Activated naive CD4-positive, alpha-beta T cell treated with anti-CD3 and anti-CD28 coated beads for 36 hours (primary cell): ENCODE results near the gene ZNF576. TPM values are rescaled to one million over a fixed set of nuclear protein-coding genes. Genes with fewer than 3 reads are reported as not detected.
"Not testable (repeated sequence)": the region's sequence is repeated elsewhere in the genome, so short reads cannot be mapped to it uniquely, and the experiment has no call there.

Experiments used
- CTCF ChIA-PET: fragments of 350-600 bp; sonication (Branson Sonifier 250); formaldehyde crosslinking; loops from one replicate; lab custom pipeline; 2021; ENCODE audit warnings: antibody characterized with exemption; lab: Charles Lee
- DNase-seq: peaks from one replicate; pipeline ENCODE4 v3.0.0-alpha.2; 2020
- H3K27ac Mint-ChIP-seq: one replicate; pipeline ENCODE4 v1.8.0; 2021; ENCODE audit warnings: mild to moderate bottlenecking, mixed read lengths
- H3K27me3 Mint-ChIP-seq: one replicate; pipeline ENCODE4 v1.8.0; 2021; ENCODE audit warnings: low read depth, mixed read lengths
- H3K36me3 Mint-ChIP-seq: one replicate; pipeline ENCODE4 v1.8.0; 2021; ENCODE audit warnings: low read depth, mixed read lengths
- H3K4me1 Mint-ChIP-seq: one replicate; pipeline ENCODE4 v1.8.0; 2021; ENCODE audit warnings: low read depth, mixed read lengths
- H3K4me3 Mint-ChIP-seq: one replicate; pipeline ENCODE4 v1.8.0; 2021; ENCODE audit warnings: mild to moderate bottlenecking, moderate library complexity, mixed read lengths
- H3K9me3 Mint-ChIP-seq: one replicate; pipeline ENCODE4 v1.8.0; 2021; ENCODE audit warnings: mixed read lengths
- intact Hi-C: fragments of 100-400 bp; cut with micrococcal nuclease; formaldehyde crosslinking; loops from one replicate; pipeline ENCODE4 v1.15.1; 2023
- total RNA-seq, 2 experiments: library from RNA; stranded (reverse); gene quantifications; one replicate each; pipeline ENCODE4 v1.2.3, GENCODE V29; 2021

Gene ZNF576
- total RNA-seq, 2 experiments from 2014 or later = 11.6 to 11.7 TPM

- intact Hi-C loops, H3K9me3 Mint-ChIP-seq, DNase-seq, H3K27ac Mint-ChIP-seq, H3K4me3 Mint-ChIP-seq, H3K36me3 Mint-ChIP-seq: not testable (repeated sequence)
- Mint-ChIP-seq H3K4me1 (peaks cover 12% of the 10 kb centered on the region), H3K27me3 (peaks cover 18% of the 10 kb centered on the region)
- CTCF ChIA-PET = interaction anchor here (0.6 kb wide), 1 partner anchor 1799 kb away, joined by 3 read pairs; no protein-coding TSS in a partner anchor
Observed at GRCh38 chr19:43635561-43635940, 39.2 kb downstream of the ZNF576 start.

DNA sequence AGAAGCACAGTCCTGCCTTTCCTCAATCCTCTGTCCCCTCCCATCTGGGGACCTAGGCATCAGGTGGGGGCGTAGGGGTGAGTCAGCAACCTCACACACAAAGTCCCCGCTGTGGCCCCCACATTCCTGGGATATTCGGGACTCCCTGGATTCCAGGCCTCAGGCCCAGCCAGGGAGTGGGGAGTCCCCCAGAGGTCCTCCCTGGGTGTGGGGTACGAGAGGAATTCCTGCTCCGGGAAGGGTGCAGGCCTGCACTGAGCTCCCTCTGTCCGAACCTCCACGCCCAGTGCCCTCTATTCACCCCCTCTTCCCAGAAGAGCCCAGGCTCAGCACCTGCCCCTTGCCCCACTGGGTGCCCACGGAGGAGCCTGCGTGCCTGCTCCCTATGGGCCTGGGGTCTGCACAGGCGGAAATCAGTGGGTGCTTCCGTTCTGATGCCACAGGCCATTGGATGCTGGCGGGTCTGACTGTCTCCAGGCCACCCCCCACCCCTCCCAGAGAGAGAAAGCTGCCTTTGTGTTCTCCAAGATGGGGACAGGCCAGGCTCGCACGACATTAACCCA is 39.8 kb downstream of the ZNF576 start:
- intact Hi-C loops = no loop called here
- no peaks in the 10 kb centered on the region for H3K9me3 Mint-ChIP-seq
- CTCF ChIA-PET = no interaction called here
- DNase-seq = no peak
- H3K4me1 Mint-ChIP-seq = peaks cover 13% of the 10 kb centered on the region
- peaks cover 20% of the 10 kb centered on the region for H3K27me3 Mint-ChIP-seq
- no peak overlapping the region for H3K4me3 Mint-ChIP-seq
- no peak overlapping the region for H3K27ac Mint-ChIP-seq
- H3K36me3 Mint-ChIP-seq = no peaks in the 10 kb centered on the region

DNA sequence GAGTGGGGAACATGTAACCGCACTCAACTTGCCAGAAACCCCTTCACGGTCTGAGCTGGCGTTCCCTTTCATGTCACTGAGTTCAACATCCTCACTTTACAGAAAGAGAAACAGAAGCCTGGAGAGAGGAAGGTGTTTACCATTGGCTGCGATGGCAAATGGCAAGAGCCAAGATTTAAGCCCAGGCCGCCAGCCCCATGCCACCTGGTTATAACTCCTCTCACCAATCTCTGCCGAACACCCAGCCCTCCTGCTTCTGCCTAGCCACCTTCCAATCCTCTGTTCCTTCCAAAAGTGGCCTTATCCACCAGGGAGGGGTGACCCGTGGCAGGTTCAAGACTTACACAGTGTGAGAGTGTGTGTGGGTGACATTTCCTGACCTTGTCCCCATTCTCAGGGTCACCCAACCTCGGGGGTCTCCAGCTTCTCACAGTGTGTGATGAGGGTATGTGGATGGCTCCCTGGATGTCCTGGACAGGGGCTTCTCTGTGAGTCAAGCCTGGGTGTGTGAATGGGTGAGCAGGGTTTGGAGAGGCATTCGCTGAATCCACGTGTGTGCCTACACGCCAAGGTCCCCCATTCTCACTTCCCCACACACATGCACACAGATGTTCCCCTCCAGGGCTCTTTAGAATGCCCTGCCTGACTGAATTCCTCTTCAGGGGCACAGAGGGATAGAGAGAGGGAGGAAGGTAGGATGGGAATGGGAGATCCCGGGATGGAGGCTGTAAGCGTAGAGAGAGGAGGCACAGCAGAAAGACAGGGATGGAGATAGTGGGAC is 42.0 kb downstream of the ZNF576 start:
- CTCF ChIA-PET = interaction anchor here (1.1 kb wide), 1 partner anchor 10 kb away, joined by 3 read pairs; no protein-coding TSS in a partner anchor
- Mint-ChIP-seq H3K36me3 (no peaks in the 10 kb centered on the region), H3K27ac (no peak overlapping the region), H3K4me3 (peak overlapping the region; percentile 67), H3K9me3 (no peaks in the 10 kb centered on the region), H3K4me1 (peaks cover 13% of the 10 kb centered on the region), H3K27me3 (peaks cover 20% of the 10 kb centered on the region)
- intact Hi-C loops = no loop called here
- no peak for DNase-seq

DNA sequence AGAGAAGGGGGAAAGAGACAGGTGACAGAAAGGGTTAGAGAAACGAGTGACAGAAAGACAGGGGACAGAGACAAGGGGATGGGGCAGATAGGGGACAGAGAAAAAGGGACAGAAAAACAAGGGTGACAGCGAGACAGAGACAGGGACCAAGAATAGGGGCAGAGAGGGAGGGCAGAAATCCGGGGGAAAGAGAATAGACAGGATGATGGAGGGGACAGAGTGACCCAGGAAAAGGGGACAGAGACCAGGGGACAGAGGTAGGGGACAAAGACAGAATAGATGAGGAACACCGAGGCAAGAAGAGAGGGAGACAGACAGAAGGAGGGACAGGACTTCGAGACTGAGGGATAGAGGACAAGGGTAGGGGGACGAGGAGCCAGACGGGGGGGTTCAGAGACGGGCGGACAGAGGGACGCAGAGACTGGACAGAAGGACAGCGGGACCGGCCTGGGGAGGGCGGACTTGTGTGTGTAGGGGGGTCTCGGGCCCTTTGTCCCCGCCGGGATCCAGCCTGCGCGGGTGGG is 42.7 kb downstream of the ZNF576 start:
- Mint-ChIP-seq H3K4me1 (peaks cover 13% of the 10 kb centered on the region), H3K36me3 (no peaks in the 10 kb centered on the region), H3K4me3 (peak overlapping the region; percentile 67), H3K9me3 (no peaks in the 10 kb centered on the region), H3K27me3 (peaks cover 20% of the 10 kb centered on the region), H3K27ac (no peak overlapping the region)
- intact Hi-C loops = no loop called here
- CTCF ChIA-PET = no interaction called here
- DNase-seq = no peak

DNA sequence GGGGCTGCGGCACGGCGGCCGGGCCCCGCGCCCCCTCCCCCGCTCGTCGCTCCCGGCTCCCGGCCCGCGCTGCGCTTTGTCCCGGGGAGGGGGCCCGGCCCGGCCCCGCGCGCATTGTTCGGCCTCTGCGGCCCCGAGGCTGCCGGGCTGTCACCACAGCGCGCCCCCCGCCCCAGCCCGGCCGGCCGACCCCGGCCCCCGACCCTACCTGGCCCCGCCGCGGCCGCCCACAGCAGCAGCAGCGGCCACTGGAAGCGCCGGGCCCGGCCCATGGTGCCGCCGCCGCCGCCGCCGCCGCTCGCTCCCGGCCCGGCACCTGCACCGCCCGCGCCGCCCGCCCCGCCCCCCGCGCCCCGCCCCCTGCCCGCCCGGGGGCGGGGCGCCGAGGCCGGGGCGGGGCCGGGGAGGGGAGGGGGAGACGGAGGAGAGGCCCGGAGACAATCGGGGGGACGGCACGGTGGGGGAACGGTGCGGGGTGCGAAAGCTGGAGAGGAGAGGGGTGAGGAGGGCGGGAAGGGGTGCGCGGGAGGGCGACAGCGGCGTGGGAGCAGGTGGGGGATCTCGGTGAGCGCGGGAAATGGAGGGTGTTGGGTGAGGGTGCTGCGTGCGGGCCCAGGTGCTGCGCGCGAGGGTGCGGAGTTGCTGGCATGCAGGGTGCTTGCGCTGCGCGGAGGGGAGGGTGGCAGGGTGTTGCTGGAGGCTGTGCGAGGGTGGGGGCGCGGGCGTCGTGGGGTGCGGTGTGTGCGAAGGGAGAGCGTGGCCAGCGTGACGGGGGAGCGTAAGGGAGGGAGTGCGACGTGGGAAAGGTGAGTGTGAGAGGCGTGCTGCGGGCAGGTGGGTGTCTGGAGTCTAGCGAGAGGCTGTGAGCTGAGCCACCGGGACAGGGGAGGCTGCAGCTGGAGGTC is 43.4 kb downstream of the ZNF576 start, which contains the start of gene CADM4:
Gene CADM4 (minus strand): TSS at position 332 of the 905 bp plus-strand sequence. CDS start 60 bp downstream, at position 272.
- H3K4me3 Mint-ChIP-seq = peak within 1 kb of the TSS; percentile 72
- peak; percentile 49 for DNase-seq
- peaks cover 13% of the 10 kb centered on the region for H3K4me1 Mint-ChIP-seq
- CTCF ChIA-PET = no interaction called here
- intact Hi-C loops = loop anchor here (2.0 kb wide), 1 partner anchor 29 kb away; no protein-coding TSS in a partner anchor
- peaks cover 20% of the 10 kb centered on the region for H3K27me3 Mint-ChIP-seq
- H3K9me3 Mint-ChIP-seq = no peaks in the 10 kb centered on the region
- H3K27ac Mint-ChIP-seq = no peak within 1 kb of the TSS
- no peaks in the 10 kb centered on the region for H3K36me3 Mint-ChIP-seq

DNA sequence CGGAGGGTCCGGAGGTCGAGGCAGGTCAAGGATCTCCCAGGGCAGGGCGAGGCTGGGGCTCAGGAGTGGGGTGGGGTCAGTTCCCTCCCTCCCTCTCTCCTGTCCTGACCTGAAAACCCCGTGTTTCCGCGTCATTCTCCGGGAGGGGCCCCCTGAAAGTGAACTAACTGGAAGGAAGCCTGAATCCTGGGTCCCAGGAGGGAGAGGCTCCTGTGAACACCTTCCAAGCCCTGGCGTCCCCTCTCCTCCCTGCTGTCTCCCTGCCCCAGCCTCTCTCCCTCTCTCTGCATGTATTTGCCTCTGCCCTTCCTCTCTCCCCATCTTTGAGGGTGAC is 44.0 kb downstream of the ZNF576 start:
- Mint-ChIP-seq H3K9me3 (no peaks in the 10 kb centered on the region), H3K27me3 (peaks cover 20% of the 10 kb centered on the region), H3K4me1 (peaks cover 13% of the 10 kb centered on the region), H3K36me3 (no peaks in the 10 kb centered on the region), H3K27ac (no peak overlapping the region), H3K4me3 (peak overlapping the region; percentile 72)
- CTCF ChIA-PET = no interaction called here
- intact Hi-C loops = loop anchor here (2.0 kb wide), 1 partner anchor 28 kb away; no protein-coding TSS in a partner anchor
- no peak for DNase-seq

GRCh38 chr19:43641333-43641732 is 44.9 kb downstream of the ZNF576 start:
- DNase-seq = no peak
- Mint-ChIP-seq H3K4me1 (peaks cover 13% of the 10 kb centered on the region), H3K27me3 (peaks cover 20% of the 10 kb centered on the region), H3K27ac (no peak overlapping the region), H3K36me3 (no peaks in the 10 kb centered on the region), H3K4me3 (peak overlapping the region; percentile 1), H3K9me3 (no peaks in the 10 kb centered on the region)
- CTCF ChIA-PET = interaction anchor here (1.1 kb wide), 1 partner anchor 168 kb away, joined by 3 read pairs; no protein-coding TSS in a partner anchor
- intact Hi-C loops = loop anchor here (2.0 kb wide), 1 partner anchor 27 kb away; no protein-coding TSS in a partner anchor

DNA sequence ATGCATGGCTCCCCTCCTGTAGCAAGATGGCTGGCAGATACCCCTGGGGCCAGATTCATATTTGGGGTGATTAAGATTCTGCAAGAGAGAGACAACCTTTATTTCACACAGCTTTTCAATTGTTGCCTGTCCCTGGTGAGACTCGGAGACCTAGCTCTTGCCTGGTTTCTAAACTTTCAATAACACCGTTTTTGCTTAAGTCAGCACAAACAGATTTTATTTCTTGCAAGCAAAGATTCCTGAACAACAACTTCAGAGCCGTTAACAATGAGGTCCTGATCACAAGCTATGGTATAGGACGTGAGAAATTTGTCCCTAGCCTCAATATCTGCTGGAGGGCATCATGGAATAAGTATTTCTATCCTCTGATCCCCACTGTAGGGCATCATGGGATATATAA is 46.1 kb downstream of the ZNF576 start:
- no peak overlapping the region for H3K4me3 Mint-ChIP-seq
- CTCF ChIA-PET = interaction anchor here (1.2 kb wide), 1 partner anchor 11 kb away, joined by 3 read pairs; no protein-coding TSS in a partner anchor
- H3K27ac Mint-ChIP-seq = no peak overlapping the region
- DNase-seq = no peak
- peaks cover 20% of the 10 kb centered on the region for H3K27me3 Mint-ChIP-seq
- intact Hi-C loops = no loop called here
- H3K9me3 Mint-ChIP-seq = no peaks in the 10 kb centered on the region
- no peaks in the 10 kb centered on the region for H3K36me3 Mint-ChIP-seq
- H3K4me1 Mint-ChIP-seq = peaks cover 13% of the 10 kb centered on the region

GRCh38 chr19:43643326-43643725 is 46.9 kb downstream of the ZNF576 start:
- Mint-ChIP-seq H3K27ac (no peak overlapping the region), H3K4me3 (no peak overlapping the region), H3K4me1 (peaks cover 13% of the 10 kb centered on the region), H3K9me3 (no peaks in the 10 kb centered on the region), H3K36me3 (peaks cover 1% of the 10 kb centered on the region), H3K27me3 (peaks cover 16% of the 10 kb centered on the region)
- CTCF ChIA-PET = no interaction called here
- DNase-seq = no peak
- intact Hi-C loops = no loop called here

GRCh38 chr19:43644181-43644580 is 47.8 kb downstream of the ZNF576 start:
- H3K27me3 Mint-ChIP-seq = peaks cover 7% of the 10 kb centered on the region
- no peak overlapping the region for H3K27ac Mint-ChIP-seq
- H3K4me1 Mint-ChIP-seq = peaks cover 8% of the 10 kb centered on the region
- no peaks in the 10 kb centered on the region for H3K9me3 Mint-ChIP-seq
- CTCF ChIA-PET = interaction anchor here (0.7 kb wide), 1 partner anchor 589 kb away, joined by 5 read pairs; no protein-coding TSS in a partner anchor
- H3K36me3 Mint-ChIP-seq = peaks cover 2% of the 10 kb centered on the region
- DNase-seq = no peak
- no peak overlapping the region for H3K4me3 Mint-ChIP-seq
- intact Hi-C loops = no loop called here

GRCh38 chr19:43648633-43649032 is 52.2 kb downstream of the ZNF576 start:
- no peaks in the 10 kb centered on the region for H3K9me3 Mint-ChIP-seq
- CTCF ChIA-PET = interaction anchor here (1.3 to 1.4 kb wide), 2 partner anchors 11 to 55 kb away, joined by 3 to 4 read pairs; no protein-coding TSS in a partner anchor
- no peaks in the 10 kb centered on the region for H3K4me1 Mint-ChIP-seq
- peaks cover 2% of the 10 kb centered on the region for H3K36me3 Mint-ChIP-seq
- DNase-seq = no peak
- intact Hi-C loops = no loop called here
- H3K27ac Mint-ChIP-seq = no peak overlapping the region
- no peaks in the 10 kb centered on the region for H3K27me3 Mint-ChIP-seq
- H3K4me3 Mint-ChIP-seq = no peak overlapping the region
